HG03066 (cell line): ENCODE measurements around the gene HKDC1.

ENCODE experiments used
- ATAC-seq: cut with Tn5 transposase; IDR thresholded peaks from one replicate; pipeline ENCODE4 v1.9.1; 2021; ENCODE audit warnings: low read depth; ENCODE audit not compliant: unreplicated experiment

The HKDC1 gene

GRCh38 chr10:69214666-69215131 lies 5.4 kb upstream of the HKDC1 start:
- ATAC-seq: no peak

GRCh38 chr10:69215405-69216171 lies 4.5 kb upstream of the HKDC1 start:
- ATAC-seq: no peak

GRCh38 chr10:69216577-69217118 lies 3.5 kb upstream of the HKDC1 start:
- no peak for ATAC-seq

- ATAC-seq: no peak
Observed at GRCh38 chr10:69217119-69217754, 2.9 kb upstream of the HKDC1 start.

GRCh38 chr10:69218831-69219230 lies 1.3 kb upstream of the HKDC1 start:
- no peak for ATAC-seq

GRCh38 chr10:69220507-69220906 lies 375 bp downstream of the HKDC1 start:
- no peak for ATAC-seq

GRCh38 chr10:69222157-69223027 lies 2.3 kb downstream of the HKDC1 start:
- ATAC-seq: peak; percentile 97

GRCh38 chr10:69223028-69223342 lies 2.9 kb downstream of the HKDC1 start:
- peak; percentile 7 for ATAC-seq

GRCh38 chr10:69224862-69225657 lies 4.9 kb downstream of the HKDC1 start:
- ATAC-seq: no peak

GRCh38 chr10:69225681-69226080 lies 5.5 kb downstream of the HKDC1 start:
- no peak for ATAC-seq

- ATAC-seq: no peak
Observed at GRCh38 chr10:69226919-69227450, 6.9 kb downstream of the HKDC1 start.

- ATAC-seq: no peak
Observed at GRCh38 chr10:69228151-69228550, 8.0 kb downstream of the HKDC1 start.

GRCh38 chr10:69229616-69229916 lies 9.4 kb downstream of the HKDC1 start:
- no peak for ATAC-seq

GRCh38 chr10:69230128-69230527 lies 10.0 kb downstream of the HKDC1 start:
- ATAC-seq: no peak

GRCh38 chr10:69232252-69232651 lies 12.1 kb downstream of the HKDC1 start:
- ATAC-seq: no peak

GRCh38 chr10:69232736-69233480 lies 12.8 kb downstream of the HKDC1 start:
- ATAC-seq: no peak

GRCh38 chr10:69234447-69234846 lies 14.3 kb downstream of the HKDC1 start:
- no peak for ATAC-seq

GRCh38 chr10:69237528-69238159 lies 17.5 kb downstream of the HKDC1 start:
- peak; percentile 92 for ATAC-seq

- ATAC-seq: no peak
Observed at GRCh38 chr10:69239136-69239535, 19.0 kb downstream of the HKDC1 start.
